ENCODE measurements around the gene TRIM50.
A peak's percentile ranks its signal among the peaks of the same experiment; 100 is the strongest.

Gene TRIM50

GRCh38 chr7:73352784-73353183, 24.9 kb upstream of the TRIM50 start:
- ChIA-PET POLR2A (no interaction called here), CTCF (no interaction called here)
- DNase-seq (ENCODE audit: extremely low spot score) = no peak
- TF ChIP-seq HDGF (IDR thresholded peaks at IDR 0.05; ENCODE audit: borderline replicate concordance) (no peak), L3MBTL2 (conservative IDR thresholded peaks at IDR 0.05) (no peak), TARDBP (IDR thresholded peaks at IDR 0.05) (no peak), CTBP1 (IDR thresholded peaks at IDR 0.05; ENCODE audit: borderline replicate concordance) (no peak), SP1 (IDR thresholded peaks at IDR 0.05) (no peak), FOXA1 (IDR thresholded peaks at IDR 0.05) (no peak), LEF1 (IDR thresholded peaks at IDR 0.05; ENCODE audit: borderline replicate concordance) (no peak), NFRKB (IDR thresholded peaks at IDR 0.05) (no peak), SUZ12 (IDR thresholded peaks at IDR 0.05) (no peak), ELF4 (IDR thresholded peaks at IDR 0.05) (no peak), FOXM1 (IDR thresholded peaks at IDR 0.05; ENCODE audit: borderline replicate concordance) (no peak), PKNOX1 (IDR thresholded peaks at IDR 0.05) (no peak), FOXK2 (IDR thresholded peaks at IDR 0.05) (no peak), ZNF384 (IDR thresholded peaks at IDR 0.05) (no peak), BHLHE40 (IDR thresholded peaks at IDR 0.05; ENCODE audit: borderline replicate concordance) (no peak), ARNT (IDR thresholded peaks at IDR 0.05) (no peak)

- DNase-seq (ENCODE audit: extremely low spot score) = no peak
- no peak for TF ChIP-seq ELF4 (IDR thresholded peaks at IDR 0.05)
- TF ChIP-seq ARNT (IDR thresholded peaks at IDR 0.05) = no peak
- no peak for TF ChIP-seq HDGF (IDR thresholded peaks at IDR 0.05; ENCODE audit: borderline replicate concordance)
- ChIA-PET POLR2A (no interaction called here), CTCF (interaction anchor here (0.9 kb wide), 1 partner anchor 9 kb away, joined by 3 read pairs; no protein-coding TSS in a partner anchor)
These were observed 23.7 kb upstream of the TRIM50 start for GRCh38 chr7:73351447-73352167.

GRCh38 chr7:73350306-73351068, 22.6 kb upstream of the TRIM50 start:
- DNase-seq (ENCODE audit: extremely low spot score) = no peak
- CTCF ChIA-PET = interaction anchor here (0.6 kb wide), 1 partner anchor 26 kb away, joined by 3 read pairs; no protein-coding TSS in a partner anchor
- no peak for TF ChIP-seq L3MBTL2 (conservative IDR thresholded peaks at IDR 0.05)
- TF ChIP-seq NFRKB (IDR thresholded peaks at IDR 0.05) = no peak
- TF ChIP-seq LEF1 (IDR thresholded peaks at IDR 0.05; ENCODE audit: borderline replicate concordance) = no peak
- TF ChIP-seq BHLHE40 (IDR thresholded peaks at IDR 0.05; ENCODE audit: borderline replicate concordance) = no peak
- TF ChIP-seq SUZ12 (IDR thresholded peaks at IDR 0.05) = no peak
- TF ChIP-seq FOXA1 (IDR thresholded peaks at IDR 0.05) = no peak
- no peak for TF ChIP-seq SP1 (IDR thresholded peaks at IDR 0.05)
- TF ChIP-seq FOXK2 (IDR thresholded peaks at IDR 0.05) = no peak
- TF ChIP-seq FOXM1 (IDR thresholded peaks at IDR 0.05; ENCODE audit: borderline replicate concordance) = no peak
- TF ChIP-seq HDGF (IDR thresholded peaks at IDR 0.05; ENCODE audit: borderline replicate concordance) = no peak
- no peak for TF ChIP-seq TARDBP (IDR thresholded peaks at IDR 0.05)
- TF ChIP-seq ZNF384 (IDR thresholded peaks at IDR 0.05) = no peak
- no peak for TF ChIP-seq CTBP1 (IDR thresholded peaks at IDR 0.05; ENCODE audit: borderline replicate concordance)
- no peak for TF ChIP-seq PKNOX1 (IDR thresholded peaks at IDR 0.05)
- POLR2A ChIA-PET = no interaction called here

- POLR2A ChIA-PET = no interaction called here
- no peak for TF ChIP-seq BHLHE40 (IDR thresholded peaks at IDR 0.05; ENCODE audit: borderline replicate concordance)
- TF ChIP-seq FOXA1 (IDR thresholded peaks at IDR 0.05) = no peak
- TF ChIP-seq ARNT (IDR thresholded peaks at IDR 0.05) = no peak
- TF ChIP-seq ELF4 (IDR thresholded peaks at IDR 0.05) = no peak
- TF ChIP-seq FOXM1 (IDR thresholded peaks at IDR 0.05; ENCODE audit: borderline replicate concordance) = no peak
- TF ChIP-seq TARDBP (IDR thresholded peaks at IDR 0.05) = no peak
- no peak for TF ChIP-seq CTBP1 (IDR thresholded peaks at IDR 0.05; ENCODE audit: borderline replicate concordance)
- no peak for TF ChIP-seq HDGF (IDR thresholded peaks at IDR 0.05; ENCODE audit: borderline replicate concordance)
- TF ChIP-seq LEF1 (IDR thresholded peaks at IDR 0.05; ENCODE audit: borderline replicate concordance) = no peak
- TF ChIP-seq SP1 (IDR thresholded peaks at IDR 0.05) = no peak
- no peak for TF ChIP-seq FOXK2 (IDR thresholded peaks at IDR 0.05)
- no peak for TF ChIP-seq PKNOX1 (IDR thresholded peaks at IDR 0.05)
- TF ChIP-seq L3MBTL2 (conservative IDR thresholded peaks at IDR 0.05) = no peak
- no peak for TF ChIP-seq NFRKB (IDR thresholded peaks at IDR 0.05)
- TF ChIP-seq SUZ12 (IDR thresholded peaks at IDR 0.05) = no peak
- CTCF ChIA-PET = no interaction called here
- no peak for DNase-seq (ENCODE audit: extremely low spot score)
These were observed 21.9 kb upstream of the TRIM50 start for GRCh38 chr7:73349763-73350162.

- DNase-seq (ENCODE audit: extremely low spot score) = peak; percentile 6
- TF ChIP-seq BHLHE40 (IDR thresholded peaks at IDR 0.05; ENCODE audit: borderline replicate concordance) (no peak), L3MBTL2 (conservative IDR thresholded peaks at IDR 0.05) (no peak), SUZ12 (IDR thresholded peaks at IDR 0.05) (no peak), ZNF384 (IDR thresholded peaks at IDR 0.05) (no peak), FOXM1 (IDR thresholded peaks at IDR 0.05; ENCODE audit: borderline replicate concordance) (no peak), ARNT (IDR thresholded peaks at IDR 0.05) (no peak), CTBP1 (IDR thresholded peaks at IDR 0.05; ENCODE audit: borderline replicate concordance) (no peak), ELF4 (IDR thresholded peaks at IDR 0.05) (no peak), LEF1 (IDR thresholded peaks at IDR 0.05; ENCODE audit: borderline replicate concordance) (no peak), FOXK2 (IDR thresholded peaks at IDR 0.05) (no peak), SP1 (IDR thresholded peaks at IDR 0.05) (no peak), HDGF (IDR thresholded peaks at IDR 0.05; ENCODE audit: borderline replicate concordance) (no peak), PKNOX1 (IDR thresholded peaks at IDR 0.05) (no peak), NFRKB (IDR thresholded peaks at IDR 0.05) (no peak), FOXA1 (IDR thresholded peaks at IDR 0.05) (no peak)
- CTCF ChIA-PET = no interaction called here
- POLR2A ChIA-PET = no interaction called here
These were observed 18.1 kb upstream of the TRIM50 start for GRCh38 chr7:73345951-73346350.
